Glutamatergic neuron (in vitro differentiated cells): ENCODE data around the gene ROCK2. TPM values are rescaled to one million over a fixed set of nuclear protein-coding genes. Genes with fewer than 3 reads are reported as not detected.

Source experiments
- DNase-seq: peaks from one replicate; pipeline ENCODE4 v3.0.0; 2022
- H3K27ac Mint-ChIP-seq: one replicate; pipeline ENCODE4 v1.8.0; 2020; ENCODE audit warnings: mild to moderate bottlenecking, mixed read lengths, inconsistent platforms; ENCODE audit not compliant: unreplicated experiment
- H3K27me3 Mint-ChIP-seq: one replicate; pipeline ENCODE4 v1.8.0; 2020; ENCODE audit warnings: mild to moderate bottlenecking, moderate library complexity, mixed read lengths, inconsistent platforms; ENCODE audit not compliant: unreplicated experiment
- H3K36me3 Mint-ChIP-seq: one replicate; pipeline ENCODE4 v1.8.0; 2020; ENCODE audit warnings: mild to moderate bottlenecking, mixed read lengths, inconsistent platforms; ENCODE audit not compliant: unreplicated experiment
- H3K4me1 Mint-ChIP-seq: one replicate; pipeline ENCODE4 v1.8.0; 2020; ENCODE audit warnings: mild to moderate bottlenecking, low read depth, mixed read lengths, inconsistent platforms; ENCODE audit not compliant: unreplicated experiment
- H3K4me3 Mint-ChIP-seq: one replicate; pipeline ENCODE4 v1.8.0; 2020; ENCODE audit warnings: mild to moderate bottlenecking, mixed read lengths, inconsistent platforms; ENCODE audit not compliant: unreplicated experiment
- H3K9me3 Mint-ChIP-seq: one replicate; pipeline ENCODE4 v1.8.0; 2020; ENCODE audit warnings: mild to moderate bottlenecking, moderate library complexity, mixed read lengths, inconsistent platforms; ENCODE audit not compliant: unreplicated experiment
- total RNA-seq: library from RNA; stranded (reverse); fragmentation: NEBNext Ultra II Directional; extraction: Animal tissue kit (Norgen Biotek cat#: 25700); gene quantifications from one replicate; pipeline ENCODE4 v1.2.1, GENCODE V29; 2021; ENCODE audit not compliant: unreplicated experiment
- TF ChIP-seq, protein P1 (sequence below): fragments of 200-600 bp; sonication (generic); IDR thresholded peaks from one replicate; pipeline ENCODE4 v1.5.0; 2021; ENCODE audit not compliant: partially characterized antibody, unreplicated experiment

Gene ROCK2
- total RNA-seq, 1 donor from 2014 or later = 34.6 TPM

- peaks cover 6% of the 10 kb centered on the region for H3K27me3 Mint-ChIP-seq
- no peak for DNase-seq
- H3K36me3 Mint-ChIP-seq = peaks cover 4% of the 10 kb centered on the region
- TF ChIP-seq, protein P1, sequence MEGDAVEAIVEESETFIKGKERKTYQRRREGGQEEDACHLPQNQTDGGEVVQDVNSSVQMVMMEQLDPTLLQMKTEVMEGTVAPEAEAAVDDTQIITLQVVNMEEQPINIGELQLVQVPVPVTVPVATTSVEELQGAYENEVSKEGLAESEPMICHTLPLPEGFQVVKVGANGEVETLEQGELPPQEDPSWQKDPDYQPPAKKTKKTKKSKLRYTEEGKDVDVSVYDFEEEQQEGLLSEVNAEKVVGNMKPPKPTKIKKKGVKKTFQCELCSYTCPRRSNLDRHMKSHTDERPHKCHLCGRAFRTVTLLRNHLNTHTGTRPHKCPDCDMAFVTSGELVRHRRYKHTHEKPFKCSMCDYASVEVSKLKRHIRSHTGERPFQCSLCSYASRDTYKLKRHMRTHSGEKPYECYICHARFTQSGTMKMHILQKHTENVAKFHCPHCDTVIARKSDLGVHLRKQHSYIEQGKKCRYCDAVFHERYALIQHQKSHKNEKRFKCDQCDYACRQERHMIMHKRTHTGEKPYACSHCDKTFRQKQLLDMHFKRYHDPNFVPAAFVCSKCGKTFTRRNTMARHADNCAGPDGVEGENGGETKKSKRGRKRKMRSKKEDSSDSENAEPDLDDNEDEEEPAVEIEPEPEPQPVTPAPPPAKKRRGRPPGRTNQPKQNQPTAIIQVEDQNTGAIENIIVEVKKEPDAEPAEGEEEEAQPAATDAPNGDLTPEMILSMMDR = no peak
- peaks cover 6% of the 10 kb centered on the region for H3K4me1 Mint-ChIP-seq
- H3K9me3 Mint-ChIP-seq = peaks cover 5% of the 10 kb centered on the region
- no peak overlapping the region for H3K4me3 Mint-ChIP-seq
- no peak overlapping the region for H3K27ac Mint-ChIP-seq
Measured at GRCh38 chr2:11348209-11348749, 3.8 kb upstream of the ROCK2 start.

- no peak overlapping the region for H3K4me3 Mint-ChIP-seq
- H3K9me3 Mint-ChIP-seq = peaks cover 7% of the 10 kb centered on the region
- no peak for DNase-seq
- H3K36me3 Mint-ChIP-seq = peaks cover 1% of the 10 kb centered on the region
- peaks cover 9% of the 10 kb centered on the region for H3K27me3 Mint-ChIP-seq
- H3K4me1 Mint-ChIP-seq = peaks cover 7% of the 10 kb centered on the region
- no peak overlapping the region for H3K27ac Mint-ChIP-seq
- TF ChIP-seq, protein P1 = no peak
Measured at GRCh38 chr2:11347403-11347959, 3.0 kb upstream of the ROCK2 start.

DNA sequence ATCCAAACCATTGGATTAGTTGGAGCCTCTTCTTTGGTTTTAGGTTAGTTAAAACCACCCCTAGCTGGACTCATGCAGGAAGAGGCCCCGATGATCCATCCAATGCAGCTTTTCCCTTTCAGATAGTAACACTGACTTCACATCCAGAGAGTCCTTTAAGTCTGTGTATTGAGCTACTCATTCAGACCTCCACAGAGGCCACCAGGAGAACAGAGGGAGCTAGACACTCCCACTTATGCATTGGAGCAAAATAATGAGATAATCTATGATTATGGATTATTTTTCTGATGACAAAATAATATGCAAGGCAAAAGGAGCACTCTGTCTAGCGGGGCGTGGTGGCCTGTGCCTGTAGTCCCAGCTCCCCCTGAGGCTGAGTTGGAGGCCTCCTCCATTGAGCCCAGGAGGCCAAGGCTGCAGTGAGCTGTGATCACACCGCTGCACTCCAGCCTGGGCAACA, 1.6 kb upstream of the ROCK2 start:
- H3K27me3 Mint-ChIP-seq = peaks cover 9% of the 10 kb centered on the region
- H3K9me3 Mint-ChIP-seq = peaks cover 7% of the 10 kb centered on the region
- no peak for DNase-seq
- peak overlapping the region; percentile 87 for H3K4me3 Mint-ChIP-seq
- no peaks in the 10 kb centered on the region for H3K36me3 Mint-ChIP-seq
- TF ChIP-seq, protein P1 = no peak
- no peak overlapping the region for H3K27ac Mint-ChIP-seq
- peaks cover 6% of the 10 kb centered on the region for H3K4me1 Mint-ChIP-seq

DNA sequence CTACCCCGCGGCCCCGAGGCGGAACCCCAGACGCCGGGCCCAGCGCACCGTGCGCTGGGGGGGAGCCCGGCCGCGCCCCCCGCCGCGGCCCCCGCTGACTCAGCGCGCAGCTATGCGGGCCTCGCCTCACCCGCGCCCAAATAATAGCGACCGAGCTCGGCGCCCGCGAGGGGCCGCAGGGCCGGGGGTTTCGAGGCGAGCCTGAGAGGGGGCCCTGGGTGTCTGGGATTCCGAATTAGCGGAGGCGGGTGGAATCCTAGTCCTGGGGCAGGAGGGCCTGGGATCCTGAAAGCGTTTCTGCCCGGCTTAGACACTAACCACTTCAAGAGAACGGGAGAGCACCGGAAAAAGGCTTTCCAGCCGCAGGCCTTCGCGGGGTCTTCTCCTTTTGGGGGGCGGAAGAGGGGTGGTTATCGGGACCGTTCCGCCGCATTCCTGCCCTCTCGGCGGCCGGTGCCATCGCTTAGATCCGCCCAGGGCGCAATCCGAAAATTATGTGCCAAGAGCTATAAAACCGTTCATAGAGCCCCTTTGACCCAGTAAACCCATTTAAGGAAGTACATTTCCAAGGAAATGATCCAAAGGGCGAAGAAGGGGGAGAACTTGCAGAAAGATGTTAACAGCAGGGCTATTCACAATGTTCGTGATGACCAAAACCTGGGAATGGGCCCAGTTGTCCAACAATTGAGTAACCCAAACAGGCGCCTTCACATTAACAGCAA, 681 bp upstream of the ROCK2 start:
- Mint-ChIP-seq H3K9me3 (peaks cover 7% of the 10 kb centered on the region), H3K4me1 (peaks cover 6% of the 10 kb centered on the region), H3K27me3 (peaks cover 9% of the 10 kb centered on the region), H3K27ac (peak overlapping the region; percentile 89), H3K4me3 (peak overlapping the region; percentile 87), H3K36me3 (no peaks in the 10 kb centered on the region)
- TF ChIP-seq, protein P1 = no peak
- DNase-seq = no peak
